A549 (cell line): ENCODE results near the gene STX12. TPM values are rescaled to one million over a fixed set of nuclear protein-coding genes. Genes with fewer than 3 reads are reported as not detected.

Source experiments
- ATAC-seq, 2 experiments: fragments of 200-7000 bp in 1 of 2; fragments of >200 bp in 1 of 2; cut with Nextera tagmentation in 1 of 2; cut with Tn5 transposase in 1 of 2; 3 replicates each; pipeline versions ENCODE4 v1.8.0 to v1.9.1; 2018 to 2020; ENCODE audit warnings: mild to moderate bottlenecking in 1 of 2, moderate library complexity in 1 of 2
- CTCF ChIA-PET: fragments of 300-600 bp; sonication (Branson Sonifier 250); formaldehyde crosslinking; extraction: SDS; loops from one replicate; lab custom pipeline; 2021; ENCODE audit warnings: antibody characterized with exemption, inconsistent platforms; lab: Yijun Ruan, JAX
- POLR2A ChIA-PET: fragments of 350-600 bp; formaldehyde crosslinking; extraction: SDS; loops from one replicate; lab custom pipeline; 2021; ENCODE audit warnings: antibody characterized with exemption, inconsistent platforms; lab: Yijun Ruan, JAX
- DNase-seq, 2 experiments: peaks; one replicate each; pipeline versions ENCODE4 v3.0.0 to v3.0.0-alpha.2; 2011 to 2016; ENCODE audit warnings: low read depth in 1 of 2, low spot score in 1 of 2
- FAIRE-seq: peaks from 2 replicates; lab custom pipeline; 2011; peaks lifted over from hg19 to GRCh38; lab: Jason Lieb, UNC
- H3K27ac ChIP-seq, 2 experiments: fragments of >200 bp; sonication (Bioruptor Twin); formaldehyde crosslinking; 3 replicates each; pipeline ENCODE4 v1.5.1; 2016 to 2017
- H3K4me1 ChIP-seq: fragments of >200 bp; sonication (Bioruptor Twin); formaldehyde crosslinking; 3 replicates; pipeline ENCODE4 v1.6.1; 2016
- H3K4me2 ChIP-seq: fragments of >200 bp; sonication (Bioruptor Twin); formaldehyde crosslinking; 3 replicates; pipeline ENCODE4 v1.6.1; 2016
- H3K4me3 ChIP-seq: fragments of >200 bp; sonication (Bioruptor Twin); formaldehyde crosslinking; 3 replicates; pipeline ENCODE4 v1.5.1; 2016
- H3K9me3 ChIP-seq: fragments of >200 bp; sonication (Bioruptor Twin); formaldehyde crosslinking; 3 replicates; pipeline ENCODE4 v1.6.1; 2016
- BCL3 ChIP-seq: fragments of >200 bp; sonication (Bioruptor Twin); formaldehyde crosslinking; IDR thresholded peaks from 3 replicates; pipeline ENCODE4 v1.6.1; 2016
- CEBPB ChIP-seq, 2 experiments: fragments of >200 bp in 1 of 2; sonication (Bioruptor Twin) in 1 of 2; formaldehyde crosslinking in 1 of 2; IDR thresholded peaks; 2 replicates each; pipeline ENCODE4 v1.6.1; 2012 to 2016
- CHD4 ChIP-seq: fragments of 200-600 bp; sonication (generic); IDR thresholded peaks from 2 replicates; pipeline ENCODE4 v1.6.1; 2016; ENCODE audit warnings: antibody characterized with exemption, mild to moderate bottlenecking, borderline replicate concordance
- HMGXB4 ChIP-seq: fragments of 250-450 bp; sonication (Bioruptor Pico); IDR thresholded peaks from 2 replicates; pipeline ENCODE4 v1.5.0; 2021; ENCODE audit warnings: mild to moderate bottlenecking, moderate library complexity, borderline replicate concordance
- HOXB13 ChIP-seq: fragments of 250-450 bp; sonication (Bioruptor Pico); IDR thresholded peaks from 2 replicates; pipeline ENCODE4 v1.5.0; 2020; ENCODE audit warnings: low read depth, mild to moderate bottlenecking, moderate library complexity
- KDM1A ChIP-seq: fragments of 200-600 bp; sonication (generic); IDR thresholded peaks from 2 replicates; pipeline ENCODE4 v1.6.1; 2016; ENCODE audit warnings: low read depth, mild to moderate bottlenecking
- POLR2A ChIP-seq: IDR thresholded peaks from 2 replicates; pipeline ENCODE4 v1.6.1; 2012; ENCODE audit warnings: mild to moderate bottlenecking, low read length
- RARB ChIP-seq: fragments of 250-450 bp; sonication (Bioruptor Pico); IDR thresholded peaks from 2 replicates; pipeline ENCODE4 v1.8.0; 2021; ENCODE audit warnings: mild to moderate bottlenecking, moderate library complexity
- REST ChIP-seq: fragments of 200-600 bp; sonication (generic); IDR thresholded peaks from 2 replicates; pipeline ENCODE4 v1.6.1; 2016; ENCODE audit warnings: antibody characterized with exemption, mild to moderate bottlenecking, moderate library complexity
- RNF2 ChIP-seq: fragments of 200-600 bp; sonication (generic); IDR thresholded peaks from 2 replicates; pipeline ENCODE4 v1.6.1; 2016; ENCODE audit warnings: low read depth, mild to moderate bottlenecking, antibody characterized with exemption, moderate library complexity, borderline replicate concordance
- SMC3 ChIP-seq: fragments of >200 bp; sonication (Bioruptor Twin); formaldehyde crosslinking; IDR thresholded peaks from 3 replicates; pipeline ENCODE4 v1.6.1; 2018; ENCODE audit warnings: inconsistent platforms
- ZFP36 ChIP-seq: fragments of 450-650 bp; IDR thresholded peaks from 2 replicates; pipeline ENCODE4 v1.6.1; 2014; ENCODE audit warnings: borderline replicate concordance; ENCODE audit not compliant: partially characterized antibody
- ZNF302 ChIP-seq: fragments of 250-450 bp; sonication (Bioruptor Pico); IDR thresholded peaks from 2 replicates; pipeline ENCODE4 v1.9.0; 2021; ENCODE audit warnings: inconsistent platforms, mild to moderate bottlenecking, moderate library complexity
- WGBS: methylation state at CpG from one replicate; pipeline ENCODE4 v1.1.6; 2017; ENCODE audit errors: missing lambda C conversion rate; 5-methylcytosine and 5-hydroxymethylcytosine counted together
- polyA plus RNA-seq, 4 experiments: library from polyadenylated mRNA; depleted of rRNA in 3 of 4; stranded (reverse); fragments of >200 nt; fragmentation: RNase III in 1 of 4; extraction: RNeasy Plus Mini Kit Qiagen cat#74134 plus additional on column Dnase treatment in 1 of 4; gene quantifications; 2 replicates in 3 of 4; 3 replicates in 1 of 4; pipeline ENCODE4 v1.2.3, GENCODE V29; 2011 to 2017
- TF ChIP-seq, protein P1 (sequence below): fragments of 450-650 bp; IDR thresholded peaks from 2 replicates; pipeline ENCODE4 v1.6.1; 2014; ENCODE audit warnings: antibody characterized with exemption
- TF ChIP-seq, protein P2 (sequence below): IDR thresholded peaks from 2 replicates; pipeline ENCODE4 v1.6.1; 2012

The STX12 gene
- polyA plus RNA-seq, 2 of the 4 experiments (the other 2 are of a cell fraction): 11.9 to 14.6 TPM

- FAIRE-seq (no peak), ATAC-seq (no peak)
- POLR2A ChIA-PET: no interaction called here
- WGBS: 93% methylated on average over 1 of the region's 1 CpG
- 0 out of 3 replicates have a peak, but pooled peaks cover 3% of the 10 kb centered on the region for H3K4me1 ChIP-seq
- TF ChIP-seq ZFP36 (no peak), BCL3 (no peak), ZNF302 (no peak), CHD4 (no peak)
- TF ChIP-seq, all 56 proteins: peak for 0
- no peak overlapping the region for H3K27ac ChIP-seq
- H3K4me3 ChIP-seq: no peak overlapping the region
- H3K4me2 ChIP-seq: no peak overlapping the region
- H3K9me3 ChIP-seq: no peaks in the 10 kb centered on the region
- no peak for DNase-seq
- CTCF ChIA-PET: interaction anchor here (0.6 to 1.4 kb wide), 4 partner anchors 17 to 1361 kb away, joined by 3 to 4 read pairs (median 3); no protein-coding TSS in a partner anchor
Measured at GRCh38 chr1:27863538-27863915, 90.5 kb downstream of the STX12 start.

GRCh38 chr1:27864264-27864895, 91.4 kb downstream of the STX12 start:
- no peak overlapping the region for H3K27ac ChIP-seq
- no peak overlapping the region for H3K4me3 ChIP-seq
- FAIRE-seq (no peak), DNase-seq (no peak), ATAC-seq (no peak)
- CTCF ChIA-PET: interaction anchor here (1.0 to 1.4 kb wide), 2 partner anchors 16 to 76 kb away, joined by 3 read pairs; no protein-coding TSS in a partner anchor
- TF ChIP-seq, protein P1, sequence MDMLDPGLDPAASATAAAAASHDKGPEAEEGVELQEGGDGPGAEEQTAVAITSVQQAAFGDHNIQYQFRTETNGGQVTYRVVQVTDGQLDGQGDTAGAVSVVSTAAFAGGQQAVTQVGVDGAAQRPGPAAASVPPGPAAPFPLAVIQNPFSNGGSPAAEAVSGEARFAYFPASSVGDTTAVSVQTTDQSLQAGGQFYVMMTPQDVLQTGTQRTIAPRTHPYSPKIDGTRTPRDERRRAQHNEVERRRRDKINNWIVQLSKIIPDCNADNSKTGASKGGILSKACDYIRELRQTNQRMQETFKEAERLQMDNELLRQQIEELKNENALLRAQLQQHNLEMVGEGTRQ: no peak
- TF ChIP-seq RNF2 (no peak), POLR2A (no peak), HMGXB4 (CRISPR knock-in tag) (no peak), SMC3 (no peak), HOXB13 (CRISPR knock-in tag) (no peak), KDM1A (no peak), RARB (no peak), REST (no peak), CEBPB (IDR thresholded peaks at IDR 0.05) (no peak)
- TF ChIP-seq, protein P2, sequence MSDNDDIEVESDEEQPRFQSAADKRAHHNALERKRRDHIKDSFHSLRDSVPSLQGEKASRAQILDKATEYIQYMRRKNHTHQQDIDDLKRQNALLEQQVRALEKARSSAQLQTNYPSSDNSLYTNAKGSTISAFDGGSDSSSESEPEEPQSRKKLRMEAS: no peak
- POLR2A ChIA-PET: no interaction called here
- 84% methylated on average over 8 of the region's 8 CpGs for WGBS
- 0 out of 3 replicates have a peak, but pooled peaks cover 3% of the 10 kb centered on the region for H3K4me1 ChIP-seq
- H3K4me2 ChIP-seq: no peak overlapping the region
- no peaks in the 10 kb centered on the region for H3K9me3 ChIP-seq
